Liver (tissue), 3 donors: ENCODE measurements around the gene TSPAN31.

ENCODE experiments used
- CTCF ChIP-seq: fragments of 150-350 bp; IDR thresholded peaks from 2 replicates; pipeline ENCODE4 v1.5.1; 2017; ENCODE audit warnings: improper control_type of control experiment, low read depth, low read length; ENCODE audit not compliant: missing input control
- GABPA ChIP-seq, 2 donors: IDR thresholded peaks in 1 of 2; conservative IDR thresholded peaks in 1 of 2; 2 replicates each; pipeline ENCODE4 v1.6.1; 2016; ENCODE audit warnings: antibody characterized with exemption in 2 of 2, mild to moderate bottlenecking in 1 of 2, moderate library complexity in 1 of 2
- JUND ChIP-seq, 2 donors: IDR thresholded peaks; 2 replicates each; pipeline ENCODE4 v1.6.1; 2016; ENCODE audit warnings: antibody characterized with exemption in 2 of 2
- RAD21 ChIP-seq, 2 donors: IDR thresholded peaks; 2 replicates each; pipeline ENCODE4 v1.6.1; 2016; ENCODE audit warnings: antibody characterized with exemption in 2 of 2, mild to moderate bottlenecking in 2 of 2
- REST ChIP-seq: IDR thresholded peaks from 2 replicates; pipeline ENCODE4 v1.6.1; 2016; ENCODE audit warnings: antibody characterized with exemption, mild to moderate bottlenecking
- SP1 ChIP-seq: IDR thresholded peaks from 2 replicates; pipeline ENCODE4 v1.6.1; 2018; ENCODE audit warnings: antibody characterized with exemption, mild to moderate bottlenecking
- TAF1 ChIP-seq: conservative IDR thresholded peaks from 2 replicates; pipeline ENCODE4 v1.6.1; 2016; ENCODE audit warnings: antibody characterized with exemption, mild to moderate bottlenecking
- YY1 ChIP-seq: IDR thresholded peaks from 2 replicates; pipeline ENCODE4 v1.6.1; 2016; ENCODE audit warnings: antibody characterized with exemption, mild to moderate bottlenecking
- ZBTB33 ChIP-seq: IDR thresholded peaks from 2 replicates; pipeline ENCODE4 v1.6.1; 2016; ENCODE audit warnings: antibody characterized with exemption
- TF ChIP-seq, protein P1 (sequence below): IDR thresholded peaks from 2 replicates; pipeline ENCODE4 v1.6.1; 2016; ENCODE audit warnings: antibody characterized with exemption
- TF ChIP-seq, protein P2 (sequence below): IDR thresholded peaks from 2 replicates; pipeline ENCODE4 v1.6.1; 2016; ENCODE audit warnings: antibody characterized with exemption
- donor health status: healthy.
- donor health status: healthy.

GRCh38 chr12:57697076-57697475, 47.8 kb upstream of the TSPAN31 start:
- no peak for TF ChIP-seq CTCF
- TF ChIP-seq RAD21 (IDR thresholded peaks at IDR 0.05) = no peak
- TF ChIP-seq JUND (IDR thresholded peaks at IDR 0.05) = no peak
- TF ChIP-seq, protein P1, sequence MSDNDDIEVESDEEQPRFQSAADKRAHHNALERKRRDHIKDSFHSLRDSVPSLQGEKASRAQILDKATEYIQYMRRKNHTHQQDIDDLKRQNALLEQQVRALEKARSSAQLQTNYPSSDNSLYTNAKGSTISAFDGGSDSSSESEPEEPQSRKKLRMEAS = no peak
- TF ChIP-seq SP1 = no peak
- no peak for TF ChIP-seq GABPA (IDR thresholded peaks at IDR 0.05 in 1 of 2, conservative IDR thresholded peaks at IDR 0.05 in 1 of 2)
- TF ChIP-seq YY1 = no peak
- TF ChIP-seq REST = no peak
- no peak for TF ChIP-seq TAF1
- TF ChIP-seq, protein P2, sequence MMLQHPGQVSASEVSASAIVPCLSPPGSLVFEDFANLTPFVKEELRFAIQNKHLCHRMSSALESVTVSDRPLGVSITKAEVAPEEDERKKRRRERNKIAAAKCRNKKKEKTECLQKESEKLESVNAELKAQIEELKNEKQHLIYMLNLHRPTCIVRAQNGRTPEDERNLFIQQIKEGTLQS = no peak
- TF ChIP-seq ZBTB33 = no peak
